Keratinocyte (primary cell): ENCODE data around the gene AVPR2. TPM values are rescaled to one million over a fixed set of nuclear protein-coding genes. Genes with fewer than 3 reads are reported as not detected.

Source experiments
- DNase-seq: peaks from one replicate; pipeline ENCODE4 v3.0.0-alpha.2; 2011; ENCODE audit warnings: low read depth, missing footprints, low spot score
- FAIRE-seq: peaks from 2 replicates; lab custom pipeline; 2011; peaks lifted over from hg19 to GRCh38; lab: Jason Lieb, UNC
- H2AFZ ChIP-seq: 2 replicates; pipeline ENCODE4 v1.6.0; 2012; ENCODE audit warnings: low read length, control low read depth, inconsistent platforms; ENCODE audit not compliant: control insufficient read depth
- H3K27ac ChIP-seq: 2 replicates; pipeline ENCODE4 v1.5.1; 2011; ENCODE audit warnings: low read length; ENCODE audit not compliant: control insufficient read depth, insufficient read depth
- H3K27me3 ChIP-seq: 3 replicates; pipeline ENCODE4 v1.6.0; 2011; ENCODE audit warnings: low read length; ENCODE audit not compliant: control insufficient read depth, insufficient read depth; ENCODE audit errors: extremely low read depth
- H3K36me3 ChIP-seq, 2 experiments: 2 replicates in 1 of 2; 3 replicates in 1 of 2; pipeline ENCODE4 v1.5.1; 2011; ENCODE audit warnings: low read length in 2 of 2, mild to moderate bottlenecking in 1 of 2; ENCODE audit not compliant: control insufficient read depth in 2 of 2, insufficient read depth in 2 of 2; ENCODE audit errors: extremely low read depth in 1 of 2
- H3K4me1 ChIP-seq: 3 replicates; pipeline ENCODE4 v1.5.1; 2011; ENCODE audit warnings: low read length; ENCODE audit not compliant: control insufficient read depth, insufficient read depth; ENCODE audit errors: extremely low read depth
- H3K4me2 ChIP-seq: 3 replicates; pipeline ENCODE4 v1.6.0; 2011; ENCODE audit warnings: low read depth, low read length; ENCODE audit not compliant: control insufficient read depth, insufficient read depth; ENCODE audit errors: extremely low read depth
- H3K4me3 ChIP-seq, 3 experiments: fragments of 200-600 bp in 1 of 3; sonication (generic) in 1 of 3; 2 replicates in 2 of 3; 3 replicates in 1 of 3; pipeline ENCODE4 v1.5.1; 2011 to 2016; ENCODE audit warnings: low read length in 3 of 3, mild to moderate bottlenecking in 3 of 3, control low read depth in 2 of 3, inconsistent platforms in 1 of 3, low read depth in 1 of 3, mixed read lengths in 1 of 3, mixed run types in 1 of 3, moderate library complexity in 1 of 3; ENCODE audit not compliant: control insufficient read depth in 2 of 3, insufficient read depth in 2 of 3; ENCODE audit errors: extremely low read depth in 1 of 3
- H3K79me2 ChIP-seq: 2 replicates; pipeline ENCODE4 v1.6.0; 2012; ENCODE audit warnings: low read length; ENCODE audit not compliant: control insufficient read depth, insufficient read depth
- H3K9ac ChIP-seq: 3 replicates; pipeline ENCODE4 v1.6.0; 2011; ENCODE audit warnings: low read length; ENCODE audit not compliant: control insufficient read depth, insufficient read depth; ENCODE audit errors: extremely low read depth
- H3K9me1 ChIP-seq: 3 replicates; pipeline ENCODE4 v1.6.0; 2011; ENCODE audit warnings: low read length; ENCODE audit not compliant: control insufficient read depth, insufficient read depth; ENCODE audit errors: extremely low read depth
- H3K9me3 ChIP-seq: 2 replicates; pipeline ENCODE4 v1.5.1; 2012; ENCODE audit warnings: low read depth, low read length; ENCODE audit not compliant: control insufficient read depth
- H4K20me1 ChIP-seq: 3 replicates; pipeline ENCODE4 v1.6.0; 2011; ENCODE audit warnings: low read length; ENCODE audit not compliant: control insufficient read depth, insufficient read depth; ENCODE audit errors: extremely low read depth
- EZH2 ChIP-seq: IDR thresholded peaks from one replicate; pipeline ENCODE4 v1.6.1; 2012; ENCODE audit warnings: inconsistent platforms, mild to moderate bottlenecking, low read length, moderate library complexity
- dilution Hi-C: fragments of 300-500 bp; cut with MboI; formaldehyde crosslinking; loops from one replicate; pipeline ENCODE4 v1.7.0; 2020; ENCODE audit warnings: low sequenced_read_pairs; ENCODE audit not compliant: extremely low pct_ligation_motif_present
- polyA plus RNA-seq, 5 experiments: library from polyadenylated mRNA; depleted of rRNA in 3 of 5; stranded (reverse) in 3 of 5; stranded (forward) in 1 of 5; unstranded in 1 of 5; fragments of >200 nt; gene quantifications; 1 replicate in 1 of 5; 2 replicates in 3 of 5; 3 replicates in 1 of 5; pipeline versions ENCODE4 v1.2.1 to v1.2.3, GENCODE V29; 2011 to 2012; ENCODE audit warnings: missing spikeins in 2 of 5, low read depth in 1 of 5, low replicate concordance in 1 of 5
- TF ChIP-seq, protein P1 (sequence below), 3 experiments: IDR thresholded peaks in 1 of 3; conservative IDR thresholded peaks in 1 of 3; optimal IDR thresholded peaks in 1 of 3; 2 replicates in 2 of 3; 3 replicates in 1 of 3; pipeline versions ENCODE3 to v1.5.1; 2011; ENCODE audit warnings: low read length in 3 of 3, mild to moderate bottlenecking in 3 of 3, moderate library complexity in 2 of 3, control low read depth in 1 of 3, inconsistent platforms in 1 of 3; ENCODE audit not compliant: insufficient read depth in 2 of 3; ENCODE audit errors: extremely low read depth in 1 of 3

The AVPR2 gene
- polyA plus RNA-seq, 1 donor (not counting 4 experiments of a cell fraction or from before 2014, with no cell fraction given) = not detected

GRCh38 chrX:153921511-153922446 lies 17.3 kb downstream of the AVPR2 start:
- Histone ChIP-seq H3K27ac (no peak overlapping the region), H3K9me3 (no peaks in the 10 kb centered on the region), H2AFZ (peak overlapping the region; percentile 65), H3K27me3 (no peaks in the 10 kb centered on the region), H4K20me1 (no peaks in the 10 kb centered on the region), H3K4me2 (peak overlapping the region; percentile 37), H3K79me2 (no peaks in the 10 kb centered on the region), H3K9me1 (no peaks in the 10 kb centered on the region), H3K9ac (no peak overlapping the region), H3K4me1 (peaks cover 16% of the 10 kb centered on the region), H3K4me3 (no peak overlapping the region), H3K36me3 (no peaks in the 10 kb centered on the region)
- dilution Hi-C loops = no loop called here
- DNase-seq (no peak), FAIRE-seq (no peak)
- no peak for TF ChIP-seq EZH2
- TF ChIP-seq, protein P1, sequence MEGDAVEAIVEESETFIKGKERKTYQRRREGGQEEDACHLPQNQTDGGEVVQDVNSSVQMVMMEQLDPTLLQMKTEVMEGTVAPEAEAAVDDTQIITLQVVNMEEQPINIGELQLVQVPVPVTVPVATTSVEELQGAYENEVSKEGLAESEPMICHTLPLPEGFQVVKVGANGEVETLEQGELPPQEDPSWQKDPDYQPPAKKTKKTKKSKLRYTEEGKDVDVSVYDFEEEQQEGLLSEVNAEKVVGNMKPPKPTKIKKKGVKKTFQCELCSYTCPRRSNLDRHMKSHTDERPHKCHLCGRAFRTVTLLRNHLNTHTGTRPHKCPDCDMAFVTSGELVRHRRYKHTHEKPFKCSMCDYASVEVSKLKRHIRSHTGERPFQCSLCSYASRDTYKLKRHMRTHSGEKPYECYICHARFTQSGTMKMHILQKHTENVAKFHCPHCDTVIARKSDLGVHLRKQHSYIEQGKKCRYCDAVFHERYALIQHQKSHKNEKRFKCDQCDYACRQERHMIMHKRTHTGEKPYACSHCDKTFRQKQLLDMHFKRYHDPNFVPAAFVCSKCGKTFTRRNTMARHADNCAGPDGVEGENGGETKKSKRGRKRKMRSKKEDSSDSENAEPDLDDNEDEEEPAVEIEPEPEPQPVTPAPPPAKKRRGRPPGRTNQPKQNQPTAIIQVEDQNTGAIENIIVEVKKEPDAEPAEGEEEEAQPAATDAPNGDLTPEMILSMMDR (optimal IDR thresholded peaks at IDR 0.05 in 1 of 3, IDR thresholded peaks at IDR 0.05 in 1 of 3, conservative IDR thresholded peaks at IDR 0.05 in 1 of 3; ENCODE audit: extremely low read depth in 1 of 3, insufficient read depth in 2 of 3, low read length in 3 of 3) = no peak

DNA sequence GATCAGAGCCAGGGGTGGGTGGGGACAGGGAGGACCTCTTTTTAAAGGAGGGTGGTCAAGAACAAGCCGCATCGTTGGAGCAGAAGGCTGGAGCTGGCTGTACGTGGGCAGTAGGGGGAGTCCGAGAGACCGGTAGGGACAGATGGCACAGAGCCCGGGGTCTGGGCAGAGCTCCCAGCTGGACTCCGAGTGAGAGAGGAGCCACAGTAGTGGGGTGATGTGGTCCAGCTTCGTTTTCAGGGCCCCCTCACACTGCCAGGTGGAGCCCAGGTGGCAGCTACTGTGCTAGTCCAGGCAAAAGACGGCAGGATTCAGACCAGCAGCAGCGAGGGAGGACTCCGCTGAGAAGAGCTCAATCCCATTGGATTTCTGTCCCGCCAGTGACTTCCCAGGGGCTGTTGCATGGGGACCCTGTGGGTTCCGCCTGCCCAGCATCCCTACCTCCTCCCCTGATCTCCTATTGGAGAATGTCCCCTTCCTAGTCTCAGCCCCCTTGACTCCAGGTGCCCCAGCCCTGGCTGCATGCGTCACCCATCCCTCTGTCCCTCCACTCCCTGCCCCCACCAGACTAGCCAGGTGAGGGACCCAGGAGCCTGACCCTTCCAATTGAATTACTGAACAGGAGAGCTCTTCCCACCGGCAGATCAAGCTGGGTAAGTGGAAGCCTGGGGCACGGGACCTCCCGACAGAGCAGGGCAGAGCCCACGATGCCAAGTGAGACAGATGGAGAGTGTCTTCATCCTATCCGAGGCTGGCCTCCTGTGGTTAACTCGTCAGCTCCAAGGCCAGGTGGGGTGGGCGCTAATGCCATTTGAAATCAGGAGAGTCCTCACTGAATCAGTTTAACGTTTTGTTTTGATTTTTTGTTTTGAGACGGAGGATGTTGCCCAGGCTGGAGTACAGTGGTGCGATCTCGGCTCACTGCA lies 18.7 kb downstream of the AVPR2 start:
- DNase-seq (no peak), FAIRE-seq (no peak)
- Histone ChIP-seq H3K79me2 (no peaks in the 10 kb centered on the region), H3K9ac (no peak overlapping the region), H2AFZ (no peak overlapping the region), H4K20me1 (no peaks in the 10 kb centered on the region), H3K9me3 (no peaks in the 10 kb centered on the region), H3K36me3 (no peaks in the 10 kb centered on the region), H3K4me3 (no peak overlapping the region), H3K4me1 (peaks cover 17% of the 10 kb centered on the region), H3K9me1 (no peaks in the 10 kb centered on the region), H3K27ac (no peak overlapping the region), H3K27me3 (no peaks in the 10 kb centered on the region), H3K4me2 (no peak overlapping the region)
- no peak for TF ChIP-seq EZH2
- TF ChIP-seq, protein P1 (optimal IDR thresholded peaks at IDR 0.05 in 1 of 3, IDR thresholded peaks at IDR 0.05 in 1 of 3, conservative IDR thresholded peaks at IDR 0.05 in 1 of 3; ENCODE audit: extremely low read depth in 1 of 3, insufficient read depth in 2 of 3, low read length in 3 of 3) = peak in 1 of 3 experiments; percentile 8
- dilution Hi-C loops = no loop called here
